ENCODE data around the gene TRIM3.

The TRIM3 gene

GRCh38 chr11:6455070-6455469 lies 18.7 kb downstream of the TRIM3 start:
- no peaks in the 10 kb centered on the region for H3K4me1 ChIP-seq (ENCODE audit: control insufficient read depth, insufficient read depth, low read length)
- H3K9me3 ChIP-seq (replicated peaks; ENCODE audit: low read length): no peaks in the 10 kb centered on the region
- H3K36me3 ChIP-seq (ENCODE audit: insufficient read depth, low read length): peaks cover 89% of the 10 kb centered on the region
- H3K9ac ChIP-seq (ENCODE audit: low read depth, low read length): no peak overlapping the region
- no peak overlapping the region for H3K4me2 ChIP-seq (ENCODE audit: low read length)
- H3K4me3 ChIP-seq (ENCODE audit: low read length): no peak overlapping the region
- no peaks in the 10 kb centered on the region for H3K27me3 ChIP-seq (ENCODE audit: control insufficient read depth, insufficient read depth, low read length)

GRCh38 chr11:6453152-6453551 lies 20.6 kb downstream of the TRIM3 start:
- peaks cover 84% of the 10 kb centered on the region for H3K36me3 ChIP-seq (ENCODE audit: insufficient read depth, low read length)
- H3K4me2 ChIP-seq (ENCODE audit: low read length): no peak overlapping the region
- no peak overlapping the region for H3K9ac ChIP-seq (ENCODE audit: low read depth, low read length)
- H3K27me3 ChIP-seq (ENCODE audit: control insufficient read depth, insufficient read depth, low read length): no peaks in the 10 kb centered on the region
- no peaks in the 10 kb centered on the region for H3K9me3 ChIP-seq (replicated peaks; ENCODE audit: low read length)
- no peaks in the 10 kb centered on the region for H3K4me1 ChIP-seq (ENCODE audit: control insufficient read depth, insufficient read depth, low read length)
- H3K4me3 ChIP-seq (ENCODE audit: low read length): no peak overlapping the region

- no peaks in the 10 kb centered on the region for H3K4me1 ChIP-seq (ENCODE audit: control insufficient read depth, insufficient read depth, low read length)
- no peaks in the 10 kb centered on the region for H3K9me3 ChIP-seq (replicated peaks; ENCODE audit: low read length)
- H3K4me3 ChIP-seq (ENCODE audit: low read length): no peak overlapping the region
- H3K36me3 ChIP-seq (ENCODE audit: insufficient read depth, low read length): peaks cover 74% of the 10 kb centered on the region
- no peak overlapping the region for H3K9ac ChIP-seq (ENCODE audit: low read depth, low read length)
- no peak overlapping the region for H3K4me2 ChIP-seq (ENCODE audit: low read length)
- no peaks in the 10 kb centered on the region for H3K27me3 ChIP-seq (ENCODE audit: control insufficient read depth, insufficient read depth, low read length)
Measured at GRCh38 chr11:6452219-6452618, 21.5 kb downstream of the TRIM3 start.

- Histone ChIP-seq H3K4me1 (ENCODE audit: control insufficient read depth, insufficient read depth, low read length) (no peaks in the 10 kb centered on the region), H3K9ac (ENCODE audit: low read depth, low read length) (no peak overlapping the region), H3K36me3 (ENCODE audit: insufficient read depth, low read length) (peaks cover 42% of the 10 kb centered on the region), H3K27me3 (ENCODE audit: control insufficient read depth, insufficient read depth, low read length) (no peaks in the 10 kb centered on the region), H3K4me2 (ENCODE audit: low read length) (no peak overlapping the region), H3K4me3 (ENCODE audit: low read length) (no peak overlapping the region), H3K9me3 (replicated peaks; ENCODE audit: low read length) (no peaks in the 10 kb centered on the region)
Measured at GRCh38 chr11:6448574-6448973, 25.2 kb downstream of the TRIM3 start.

- no peaks in the 10 kb centered on the region for H3K27me3 ChIP-seq (ENCODE audit: control insufficient read depth, insufficient read depth, low read length)
- no peaks in the 10 kb centered on the region for H3K36me3 ChIP-seq (ENCODE audit: insufficient read depth, low read length)
- H3K4me2 ChIP-seq (ENCODE audit: low read length): no peak overlapping the region
- no peak overlapping the region for H3K9ac ChIP-seq (ENCODE audit: low read depth, low read length)
- no peaks in the 10 kb centered on the region for H3K9me3 ChIP-seq (replicated peaks; ENCODE audit: low read length)
- H3K4me1 ChIP-seq (ENCODE audit: control insufficient read depth, insufficient read depth, low read length): no peaks in the 10 kb centered on the region
- no peak overlapping the region for H3K4me3 ChIP-seq (ENCODE audit: low read length)
Measured at GRCh38 chr11:6443269-6444003, 30.3 kb downstream of the TRIM3 start.

GRCh38 chr11:6442441-6442840 lies 31.3 kb downstream of the TRIM3 start:
- Histone ChIP-seq H3K4me2 (ENCODE audit: low read length) (no peak overlapping the region), H3K4me3 (ENCODE audit: low read length) (no peak overlapping the region), H3K36me3 (ENCODE audit: insufficient read depth, low read length) (no peaks in the 10 kb centered on the region), H3K9me3 (replicated peaks; ENCODE audit: low read length) (no peaks in the 10 kb centered on the region), H3K27me3 (ENCODE audit: control insufficient read depth, insufficient read depth, low read length) (no peaks in the 10 kb centered on the region), H3K4me1 (ENCODE audit: control insufficient read depth, insufficient read depth, low read length) (no peaks in the 10 kb centered on the region), H3K9ac (ENCODE audit: low read depth, low read length) (no peak overlapping the region)

GRCh38 chr11:6440906-6441358 lies 32.8 kb downstream of the TRIM3 start, which contains the start of gene HPX:
Gene HPX, minus strand, starts transcription at chr11:6440987. Its CDS starts 24 bp downstream, at chr11:6440963.
- no peak within 1 kb of the TSS for H3K4me3 ChIP-seq (ENCODE audit: low read length)
- no peaks in the 10 kb centered on the region for H3K36me3 ChIP-seq (ENCODE audit: insufficient read depth, low read length)
- no peaks in the 10 kb centered on the region for H3K9me3 ChIP-seq (replicated peaks; ENCODE audit: low read length)
- no peak within 1 kb of the TSS for H3K4me2 ChIP-seq (ENCODE audit: low read length)
- no peak within 1 kb of the TSS for H3K9ac ChIP-seq (ENCODE audit: low read depth, low read length)
- H3K27me3 ChIP-seq (ENCODE audit: control insufficient read depth, insufficient read depth, low read length): no peaks in the 10 kb centered on the region
- no peaks in the 10 kb centered on the region for H3K4me1 ChIP-seq (ENCODE audit: control insufficient read depth, insufficient read depth, low read length)

- no peak overlapping the region for H3K9ac ChIP-seq (ENCODE audit: low read depth, low read length)
- no peak overlapping the region for H3K4me3 ChIP-seq (ENCODE audit: low read length)
- no peaks in the 10 kb centered on the region for H3K4me1 ChIP-seq (ENCODE audit: control insufficient read depth, insufficient read depth, low read length)
- no peaks in the 10 kb centered on the region for H3K27me3 ChIP-seq (ENCODE audit: control insufficient read depth, insufficient read depth, low read length)
- H3K4me2 ChIP-seq (ENCODE audit: low read length): no peak overlapping the region
- no peaks in the 10 kb centered on the region for H3K36me3 ChIP-seq (ENCODE audit: insufficient read depth, low read length)
- no peaks in the 10 kb centered on the region for H3K9me3 ChIP-seq (replicated peaks; ENCODE audit: low read length)
Measured at GRCh38 chr11:6438979-6439571, 34.7 kb downstream of the TRIM3 start.

- no peaks in the 10 kb centered on the region for H3K36me3 ChIP-seq (ENCODE audit: insufficient read depth, low read length)
- H3K9ac ChIP-seq (ENCODE audit: low read depth, low read length): no peak overlapping the region
- no peak overlapping the region for H3K4me2 ChIP-seq (ENCODE audit: low read length)
- no peak overlapping the region for H3K4me3 ChIP-seq (ENCODE audit: low read length)
- no peaks in the 10 kb centered on the region for H3K27me3 ChIP-seq (ENCODE audit: control insufficient read depth, insufficient read depth, low read length)
- no peaks in the 10 kb centered on the region for H3K4me1 ChIP-seq (ENCODE audit: control insufficient read depth, insufficient read depth, low read length)
- H3K9me3 ChIP-seq (replicated peaks; ENCODE audit: low read length): no peaks in the 10 kb centered on the region
Measured at GRCh38 chr11:6437993-6438392, 35.7 kb downstream of the TRIM3 start.

- no peak overlapping the region for H3K4me2 ChIP-seq (ENCODE audit: low read length)
- no peaks in the 10 kb centered on the region for H3K4me1 ChIP-seq (ENCODE audit: control insufficient read depth, insufficient read depth, low read length)
- H3K36me3 ChIP-seq (ENCODE audit: insufficient read depth, low read length): no peaks in the 10 kb centered on the region
- H3K27me3 ChIP-seq (ENCODE audit: control insufficient read depth, insufficient read depth, low read length): no peaks in the 10 kb centered on the region
- no peak overlapping the region for H3K4me3 ChIP-seq (ENCODE audit: low read length)
- no peaks in the 10 kb centered on the region for H3K9me3 ChIP-seq (replicated peaks; ENCODE audit: low read length)
- no peak overlapping the region for H3K9ac ChIP-seq (ENCODE audit: low read depth, low read length)
Measured at GRCh38 chr11:6437423-6437822, 36.3 kb downstream of the TRIM3 start.

GRCh38 chr11:6433998-6434660 lies 39.6 kb downstream of the TRIM3 start:
- no peak overlapping the region for H3K9ac ChIP-seq (ENCODE audit: low read depth, low read length)
- H3K4me1 ChIP-seq (ENCODE audit: control insufficient read depth, insufficient read depth, low read length): peaks cover 7% of the 10 kb centered on the region
- H3K4me2 ChIP-seq (ENCODE audit: low read length): no peak overlapping the region
- H3K4me3 ChIP-seq (ENCODE audit: low read length): no peak overlapping the region
- H3K9me3 ChIP-seq (replicated peaks; ENCODE audit: low read length): no peaks in the 10 kb centered on the region
- peaks cover 3% of the 10 kb centered on the region for H3K36me3 ChIP-seq (ENCODE audit: insufficient read depth, low read length)
- H3K27me3 ChIP-seq (ENCODE audit: control insufficient read depth, insufficient read depth, low read length): no peaks in the 10 kb centered on the region

Data from skeletal muscle satellite cell (primary cell).